Activated T-cell treated with anti-CD3 and anti-CD28 coated beads for 48 hours (primary cell): ENCODE results near the gene SBF2.

ENCODE experiments used
- DNase-seq: peaks from one replicate; pipeline ENCODE4 v3.0.0-alpha.2; 2020; ENCODE audit warnings: low read depth

Gene SBF2

DNA sequence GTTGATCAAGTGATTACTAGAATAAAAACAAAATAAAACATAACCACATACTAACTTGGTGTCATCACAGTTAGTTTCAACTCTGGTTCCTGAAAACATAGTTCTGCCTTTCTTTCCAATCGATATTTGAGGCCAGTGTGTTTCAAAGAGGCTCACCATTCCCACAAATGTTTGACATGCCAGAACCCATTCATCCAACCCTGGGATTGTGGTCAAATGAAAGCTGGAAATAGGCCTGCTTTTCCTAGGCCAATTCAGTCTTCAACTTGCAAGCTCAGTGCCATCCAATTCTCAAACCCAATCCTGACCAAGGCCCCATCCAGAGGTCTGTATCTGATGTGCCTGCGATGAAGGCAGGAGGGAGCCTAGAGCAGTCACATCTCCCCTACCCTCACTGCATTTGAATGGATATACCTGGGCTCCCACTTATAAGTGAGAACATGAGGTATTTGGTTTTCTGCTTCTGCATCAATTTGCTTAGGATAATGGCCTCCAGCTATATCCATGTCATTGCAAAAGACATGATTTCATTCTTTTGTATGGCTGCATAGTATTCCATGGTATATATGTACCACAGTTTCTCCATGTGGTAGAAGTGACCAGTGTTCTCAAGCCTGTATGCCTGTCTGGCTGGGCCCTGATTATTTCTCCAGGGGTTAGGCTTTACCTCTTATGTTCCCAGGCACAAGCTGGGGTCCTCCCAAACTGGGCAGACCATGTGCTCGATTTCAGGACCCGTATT lies 486.9 kb downstream of the SBF2 start:
- no peak for DNase-seq

DNA sequence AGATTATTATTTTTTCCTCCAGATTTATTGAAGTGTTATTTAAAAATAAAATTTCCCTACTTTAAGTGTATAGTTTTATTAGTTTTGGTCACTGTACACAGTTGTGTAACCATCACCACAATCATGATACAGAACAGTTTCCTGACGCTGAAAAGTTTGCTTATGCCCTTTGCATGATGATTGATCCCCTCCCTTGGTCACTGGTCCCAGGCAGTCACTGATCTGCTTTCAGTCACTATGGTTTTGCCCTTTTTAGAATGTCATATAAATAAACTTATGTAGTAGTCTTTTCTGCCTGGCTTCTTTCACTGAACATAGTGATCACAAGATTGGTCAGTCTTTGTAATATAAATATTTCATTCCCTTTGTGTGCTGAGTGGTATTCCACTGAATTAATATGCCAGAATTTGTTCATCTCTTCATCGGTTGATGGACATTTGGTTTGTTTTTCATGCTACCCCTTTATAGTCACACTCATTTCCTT lies 489.6 kb downstream of the SBF2 start:
- DNase-seq = no peak

DNA sequence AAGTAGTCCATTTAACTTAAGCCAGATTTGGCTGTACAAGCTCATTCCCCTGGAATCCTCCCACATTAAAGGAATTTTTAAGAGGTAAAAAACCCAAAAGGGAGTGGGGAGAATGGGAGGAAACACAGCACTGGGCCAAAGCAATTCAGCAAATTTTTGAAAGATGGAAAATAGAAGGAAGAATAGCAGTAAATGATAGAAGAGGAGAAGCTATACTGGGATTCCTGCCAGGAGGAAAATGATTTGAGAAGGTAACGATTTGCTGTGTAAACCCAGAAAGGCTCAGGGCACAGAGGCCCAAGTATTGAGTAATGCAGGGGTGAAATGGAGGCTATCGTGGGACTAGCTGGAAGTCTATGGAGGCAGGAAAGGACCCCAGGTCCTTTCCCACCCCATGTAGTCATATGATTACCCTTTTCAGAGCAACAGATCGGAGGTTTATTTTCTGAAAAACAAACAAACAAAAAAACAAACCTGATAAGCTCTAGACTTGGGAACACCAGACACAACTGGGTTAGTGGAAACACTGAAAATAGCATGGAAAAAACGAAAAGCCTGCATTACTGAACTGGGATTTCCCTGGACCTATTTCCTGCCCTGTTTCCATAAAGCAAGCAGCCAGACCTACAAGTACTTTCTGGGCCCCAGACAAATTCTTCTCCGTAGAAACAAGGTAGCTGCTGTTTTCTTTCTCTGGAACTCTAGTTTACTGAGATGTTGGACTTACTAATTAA lies 490.2 kb downstream of the SBF2 start:
- DNase-seq = no peak

DNA sequence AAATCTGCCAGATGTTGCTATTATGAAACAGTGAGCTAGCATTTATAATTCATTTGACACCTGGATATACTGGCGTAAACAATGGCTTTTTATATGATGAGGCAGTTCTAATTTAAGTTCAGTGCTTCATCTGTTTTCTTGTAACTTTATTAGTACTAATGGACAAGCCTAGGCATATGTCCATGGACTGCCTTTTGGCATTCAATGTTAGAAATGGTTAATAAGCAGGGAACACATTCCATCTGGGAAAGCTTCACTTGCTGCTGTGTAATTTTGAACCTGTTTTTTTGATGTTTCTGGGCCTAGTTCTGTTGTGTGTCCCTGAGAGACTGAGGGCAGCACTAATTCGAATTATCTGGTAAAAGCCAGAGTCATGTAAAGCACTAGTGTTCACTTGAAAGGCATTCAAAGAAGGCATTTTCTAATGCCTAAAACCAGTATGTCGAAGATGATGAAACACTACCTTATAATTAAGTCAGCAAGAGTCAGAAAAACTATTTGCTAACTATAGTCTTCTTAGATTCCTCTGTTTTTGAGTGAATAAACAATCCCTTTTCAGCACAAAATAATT lies 491.6 kb downstream of the SBF2 start:
- no peak for DNase-seq

DNA sequence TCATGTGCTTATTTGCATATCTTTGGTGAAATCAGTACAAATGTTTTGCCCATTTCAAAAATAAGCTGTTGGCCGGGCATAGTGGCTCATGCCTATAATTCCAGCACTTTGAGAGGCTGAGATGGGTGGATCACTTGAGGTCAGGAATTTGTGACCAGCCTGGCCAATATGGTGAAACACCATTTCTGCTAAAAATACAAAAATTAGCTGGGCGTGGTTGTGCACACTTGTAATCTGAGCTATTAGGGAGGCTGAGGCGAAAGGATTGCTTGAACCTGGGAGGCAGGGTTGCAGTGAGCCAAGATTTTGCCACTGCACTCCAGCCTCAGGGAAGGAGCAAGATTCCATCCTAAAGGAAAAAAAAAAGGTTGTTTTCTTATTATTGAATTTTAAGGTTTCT lies 494.1 kb downstream of the SBF2 start:
- no peak for DNase-seq

DNA sequence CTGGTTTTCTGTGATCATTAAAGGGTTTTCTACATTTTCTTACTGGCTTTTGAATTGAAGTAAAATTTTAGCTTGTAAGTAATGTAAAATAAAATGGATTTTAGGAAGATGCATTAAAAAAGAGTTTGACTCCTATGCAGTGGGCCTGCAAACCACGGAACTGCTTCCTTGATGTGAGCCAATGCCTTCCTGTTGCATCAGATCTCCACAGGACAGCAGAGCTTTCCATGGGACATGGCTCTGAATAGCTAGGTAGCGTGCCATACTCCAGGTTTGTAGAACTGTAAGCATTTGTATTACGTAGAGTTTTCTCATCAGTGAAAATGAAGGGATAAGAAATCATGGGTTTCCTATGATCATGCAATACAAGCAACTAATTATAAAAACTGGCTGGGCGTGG lies 496.7 kb downstream of the SBF2 start:
- DNase-seq = no peak

DNA sequence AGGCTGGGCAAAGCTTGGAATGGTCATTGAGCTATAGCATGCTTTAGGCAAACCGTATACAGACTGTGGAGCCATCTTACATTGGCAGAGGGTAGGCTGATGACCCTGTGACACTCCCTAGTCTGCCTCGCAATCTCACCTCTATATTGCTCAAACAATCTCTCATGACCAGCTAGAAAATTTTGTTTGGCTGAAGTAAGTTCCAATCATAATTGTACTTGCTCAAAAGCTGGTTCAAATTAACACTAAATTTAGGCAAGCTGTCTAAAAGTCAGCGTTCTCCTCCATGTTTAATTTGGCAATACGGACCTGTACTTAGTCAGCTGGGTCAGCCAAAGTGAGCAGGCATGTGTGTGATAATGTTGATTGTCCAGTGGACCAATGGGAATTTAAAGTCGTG lies 497.2 kb downstream of the SBF2 start:
- DNase-seq = no peak

DNA sequence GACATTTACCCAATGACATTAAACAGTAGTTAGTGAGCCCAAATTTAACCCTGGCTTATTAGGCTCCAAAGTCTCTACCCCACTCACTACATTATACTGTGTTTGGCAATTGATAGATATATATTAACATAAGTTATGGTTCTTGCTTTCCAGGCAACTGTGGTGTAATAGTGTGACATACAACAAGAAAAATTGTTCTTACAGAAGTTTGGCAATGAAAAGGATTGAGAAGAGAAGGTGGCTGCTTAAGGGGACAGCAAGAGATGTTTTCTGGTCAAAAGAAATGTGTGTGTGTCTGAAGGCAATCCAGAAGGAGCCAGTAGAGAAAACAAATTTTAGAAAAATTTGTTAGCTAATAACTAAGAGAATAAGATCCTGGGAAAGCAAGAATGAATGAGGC lies 497.8 kb downstream of the SBF2 start:
- no peak for DNase-seq

DNA sequence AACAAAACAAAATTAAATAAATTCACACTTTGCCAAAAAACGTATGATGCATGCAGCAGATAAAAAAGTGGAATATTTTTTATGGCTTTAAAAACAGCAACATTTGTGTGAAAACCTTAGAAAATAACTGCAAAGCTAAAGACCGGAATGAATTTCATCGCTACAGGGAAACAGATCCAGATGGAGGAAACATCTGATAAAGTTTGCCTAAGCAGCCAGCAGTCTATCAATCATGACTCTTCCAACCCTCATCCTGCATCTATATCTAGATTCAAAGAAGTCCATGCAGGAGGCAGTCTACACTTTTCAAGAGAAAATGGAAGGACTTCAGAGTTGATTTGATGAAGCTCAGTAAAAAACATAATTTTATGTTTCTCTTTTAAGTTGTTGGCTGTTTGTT lies 503.3 kb downstream of the SBF2 start:
- no peak for DNase-seq

DNA sequence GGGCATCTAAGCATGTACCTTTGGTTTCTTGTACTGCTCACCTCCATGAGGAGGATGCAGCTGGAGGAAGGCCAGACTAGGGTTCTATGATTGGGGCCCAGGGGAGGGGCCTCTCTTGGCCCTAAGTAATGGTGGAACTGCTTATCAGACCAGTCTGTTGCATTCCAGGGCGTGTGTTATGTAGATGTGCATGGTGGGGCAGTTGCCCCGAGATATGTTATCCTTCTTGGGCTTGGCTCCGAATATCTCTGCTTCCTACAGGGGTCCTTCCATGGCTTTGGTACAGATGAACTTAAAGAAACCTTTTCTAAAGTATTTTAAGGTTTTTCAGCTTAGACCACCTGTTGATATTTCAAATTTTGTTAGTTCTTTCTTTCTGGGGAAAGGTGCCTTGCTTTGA lies 504.1 kb downstream of the SBF2 start:
- no peak for DNase-seq

DNA sequence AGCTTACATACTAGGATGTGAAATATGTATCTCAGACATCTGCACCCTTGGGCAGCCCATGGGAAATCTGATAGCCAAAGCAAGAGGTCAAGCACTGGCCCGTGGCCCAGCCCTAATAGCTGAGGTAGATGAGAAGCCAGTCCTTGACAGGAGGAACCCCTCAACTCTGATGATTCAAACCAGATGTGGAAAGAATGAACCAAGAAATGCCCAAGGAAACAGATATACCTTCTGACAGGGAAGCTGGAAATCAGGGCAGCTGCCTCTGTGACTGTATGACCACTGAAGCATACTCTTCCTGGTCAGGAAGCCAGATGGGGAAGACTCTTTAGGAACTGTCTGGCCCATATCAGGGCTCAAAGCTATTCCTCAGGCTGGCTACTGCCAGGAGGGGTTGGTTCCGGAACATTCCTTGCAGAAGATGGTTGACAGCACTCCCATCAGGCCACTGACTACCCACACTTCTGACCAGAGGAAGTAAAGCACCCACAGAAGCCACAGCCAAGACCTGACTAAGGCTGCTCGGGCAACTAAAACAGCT lies 506.0 kb downstream of the SBF2 start:
- no peak for DNase-seq

DNA sequence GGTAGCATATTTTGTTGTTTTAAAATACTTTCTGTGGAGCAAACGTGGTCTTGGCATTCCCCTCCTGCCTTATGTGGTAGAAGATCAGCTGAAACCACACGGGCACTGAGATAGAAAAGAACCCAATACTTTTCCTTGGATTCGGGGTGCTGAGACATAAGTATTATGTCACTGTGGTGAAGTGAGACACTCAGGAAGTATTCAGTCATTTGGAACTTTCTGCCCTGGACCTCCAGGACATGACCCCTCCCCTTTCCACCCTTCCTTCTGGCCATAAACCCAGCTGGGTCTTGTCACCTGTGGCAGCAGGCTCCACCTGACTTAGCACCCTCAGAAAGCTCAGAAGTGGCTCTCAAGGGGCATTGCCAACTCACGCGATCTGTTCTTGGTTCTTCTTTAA lies 506.8 kb downstream of the SBF2 start:
- DNase-seq = no peak

DNA sequence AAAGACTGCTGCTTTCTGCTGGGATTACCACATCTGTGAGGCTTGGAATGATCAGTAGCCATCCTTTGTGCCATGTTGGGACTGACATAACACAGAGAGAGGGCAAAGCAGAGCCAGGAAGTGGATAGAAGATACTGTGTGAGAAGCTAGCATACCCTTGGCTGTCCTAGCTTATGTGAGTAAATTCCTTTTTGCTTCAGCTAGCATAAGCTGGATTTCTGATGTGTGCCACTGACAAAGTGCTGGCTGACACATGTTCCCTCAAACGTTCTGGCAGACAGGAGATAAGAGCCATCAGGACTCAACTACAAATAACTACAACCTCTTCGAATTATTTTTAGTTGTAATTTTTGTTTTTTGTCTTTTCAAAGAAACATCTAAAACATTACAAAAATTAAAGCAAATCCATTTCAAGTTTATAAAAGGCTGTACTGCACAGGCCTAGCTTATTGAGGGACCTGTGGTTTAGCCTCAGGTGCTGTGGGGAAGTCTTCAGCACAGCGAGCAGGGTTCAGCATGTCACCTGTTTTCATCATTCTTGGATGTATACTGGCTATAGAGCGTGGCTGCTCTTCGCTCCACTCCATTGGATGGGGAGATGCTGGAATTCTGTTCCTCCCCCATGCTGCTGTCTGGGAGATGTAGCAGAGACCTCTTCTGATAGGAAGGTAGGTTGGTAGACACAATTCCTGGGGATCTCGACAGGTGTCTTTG lies 509.3 kb downstream of the SBF2 start:
- DNase-seq = no peak

DNA sequence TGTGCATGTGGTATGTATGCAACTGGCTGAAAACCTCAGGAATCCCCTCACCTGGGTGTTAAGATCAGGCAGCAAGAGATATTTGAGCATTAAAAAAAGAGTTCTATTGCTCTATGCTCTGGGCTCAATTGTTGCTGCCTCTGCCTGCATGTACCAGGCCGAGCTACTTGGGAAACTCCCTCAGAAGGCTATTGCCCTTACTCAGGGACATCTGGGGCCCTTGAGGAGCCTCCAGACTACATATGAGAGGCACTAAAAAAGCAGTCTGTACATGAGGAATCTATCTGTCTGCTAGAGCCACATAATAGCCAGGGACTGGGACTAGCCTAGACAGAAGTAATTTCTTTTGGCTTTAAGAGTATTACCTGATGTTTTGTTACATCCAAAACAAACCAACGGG lies 510.0 kb downstream of the SBF2 start:
- no peak for DNase-seq

DNA sequence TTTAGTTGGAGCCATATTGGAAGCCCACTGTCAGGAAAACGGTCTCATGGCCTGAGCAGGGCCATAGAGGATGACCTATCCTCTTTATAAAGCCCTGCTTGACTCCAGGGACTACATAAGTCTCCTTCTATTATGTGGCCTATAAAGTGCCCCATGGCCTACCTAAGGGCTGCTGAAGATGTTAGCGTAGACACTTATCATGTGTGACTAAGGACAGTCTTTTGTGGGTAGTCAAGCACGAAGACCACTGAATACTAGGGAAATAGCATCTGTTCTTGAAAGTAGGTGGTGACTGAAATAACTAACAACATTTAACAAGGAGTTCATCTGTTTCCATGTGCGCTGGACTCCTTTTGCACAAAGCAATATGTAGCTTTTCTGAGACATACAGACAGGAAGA lies 513.1 kb downstream of the SBF2 start:
- DNase-seq = no peak

DNA sequence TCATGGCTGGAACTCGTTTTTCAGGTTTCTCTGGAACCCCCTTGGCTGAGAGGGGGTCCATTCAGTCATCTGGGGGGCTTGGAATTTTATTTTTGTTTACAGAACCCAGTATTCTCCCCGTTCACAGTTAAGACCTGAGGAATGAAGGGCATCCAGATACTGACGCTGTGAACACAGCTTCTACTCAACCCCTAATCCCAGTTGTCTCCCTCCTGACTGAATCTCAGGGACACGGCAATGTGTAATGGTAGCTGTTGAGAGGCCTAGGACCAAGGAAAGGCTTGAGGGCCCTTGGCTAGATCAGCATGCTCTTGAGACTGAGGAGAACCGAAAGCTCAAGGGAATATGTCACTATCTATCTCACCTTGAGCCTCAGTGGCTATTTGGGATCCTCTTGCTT lies 516.5 kb downstream of the SBF2 start:
- DNase-seq = no peak

DNA sequence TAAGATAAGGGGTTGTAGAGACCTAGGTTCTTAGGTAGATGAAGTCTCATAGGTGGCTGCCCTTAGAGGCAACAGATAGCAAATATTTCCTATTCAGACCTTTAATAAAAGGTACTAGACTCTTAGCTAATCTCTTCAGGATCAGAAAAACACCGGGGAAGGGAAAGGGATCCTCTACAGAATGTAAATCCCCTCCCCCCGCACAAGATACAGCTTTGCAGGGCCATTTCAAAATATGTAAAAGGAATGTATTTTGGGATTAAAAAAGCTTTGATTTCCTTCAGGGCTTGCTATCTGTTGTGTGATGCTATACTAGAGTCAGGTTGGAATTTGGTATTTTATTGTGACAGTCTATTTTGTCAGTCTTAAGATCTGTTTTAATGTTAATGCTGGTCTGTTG lies 517.0 kb downstream of the SBF2 start:
- no peak for DNase-seq

DNA sequence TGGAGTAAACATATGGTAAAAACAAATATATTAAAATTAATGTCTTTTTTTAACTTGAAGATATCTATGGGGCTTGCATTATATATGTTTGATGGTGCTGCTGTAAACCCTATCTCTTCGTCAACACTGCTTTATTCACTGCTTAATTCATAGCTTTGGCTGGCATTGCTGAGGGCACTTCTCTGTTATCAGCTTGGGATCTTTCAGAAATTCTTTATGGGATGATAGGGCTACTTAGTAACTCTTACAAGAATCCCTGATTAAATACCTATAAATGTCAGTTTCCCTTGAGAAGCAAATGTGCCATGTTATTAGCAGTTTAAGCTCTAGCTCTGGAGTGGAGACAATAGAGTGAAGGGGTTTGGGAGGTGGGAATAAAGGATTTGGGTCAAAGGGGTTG lies 517.8 kb downstream of the SBF2 start:
- no peak for DNase-seq

DNA sequence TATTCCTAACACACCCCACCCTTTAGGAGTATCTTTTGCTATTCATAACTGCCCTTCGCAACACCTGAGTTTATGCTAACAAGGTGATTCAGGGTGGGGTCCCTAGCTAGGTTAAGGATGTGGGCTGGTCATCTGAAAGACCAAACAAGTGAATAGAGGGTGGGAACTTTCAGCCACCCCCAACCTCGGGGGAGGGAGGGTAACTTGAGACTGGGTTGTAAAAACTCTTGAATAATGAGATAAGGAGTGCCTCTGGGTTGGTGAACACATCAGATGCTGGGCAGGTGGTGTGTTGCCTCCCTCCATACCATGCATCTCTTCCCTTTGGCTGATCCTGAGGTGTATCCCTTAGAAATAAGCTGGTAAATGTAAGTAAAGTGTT lies 518.6 kb downstream of the SBF2 start:
- DNase-seq = no peak

DNA sequence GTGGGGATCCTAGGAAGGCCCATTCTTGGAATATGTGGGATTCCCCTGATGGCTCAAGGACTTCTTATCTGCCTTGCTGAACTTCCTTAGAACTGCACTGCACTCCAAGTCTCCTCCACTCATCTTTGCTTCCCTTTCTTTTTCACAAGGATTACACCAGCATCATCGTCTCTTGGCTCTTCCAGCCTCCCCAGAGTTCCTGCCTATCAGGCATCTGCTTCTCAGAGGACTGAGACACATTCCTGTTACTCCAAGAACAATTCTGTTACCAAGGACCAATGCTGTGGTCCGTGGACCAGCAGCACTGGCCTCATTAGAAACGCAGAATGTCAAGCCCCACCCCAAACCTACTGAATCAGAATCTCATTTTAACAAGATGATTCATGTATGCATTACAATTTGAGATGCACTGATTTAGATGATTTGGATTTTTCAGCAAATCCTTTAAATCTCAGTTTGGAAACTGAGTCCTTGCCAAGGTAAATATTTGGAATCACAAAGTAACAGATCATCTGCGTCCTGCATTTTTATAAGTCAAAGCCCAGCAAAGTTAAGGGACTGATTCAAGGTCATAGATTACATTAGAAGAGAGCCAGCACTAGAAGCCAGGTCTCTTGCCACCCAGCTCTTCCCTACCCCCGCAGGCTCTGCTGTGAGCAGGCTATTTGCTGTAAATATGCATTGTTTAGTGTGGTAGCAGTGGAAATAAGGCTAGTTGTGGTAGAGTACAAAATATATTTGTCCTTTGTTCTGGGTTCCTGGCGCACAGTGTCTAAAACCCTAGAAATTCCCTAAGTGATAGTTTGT lies 519.2 kb downstream of the SBF2 start:
- DNase-seq = no peak

DNA sequence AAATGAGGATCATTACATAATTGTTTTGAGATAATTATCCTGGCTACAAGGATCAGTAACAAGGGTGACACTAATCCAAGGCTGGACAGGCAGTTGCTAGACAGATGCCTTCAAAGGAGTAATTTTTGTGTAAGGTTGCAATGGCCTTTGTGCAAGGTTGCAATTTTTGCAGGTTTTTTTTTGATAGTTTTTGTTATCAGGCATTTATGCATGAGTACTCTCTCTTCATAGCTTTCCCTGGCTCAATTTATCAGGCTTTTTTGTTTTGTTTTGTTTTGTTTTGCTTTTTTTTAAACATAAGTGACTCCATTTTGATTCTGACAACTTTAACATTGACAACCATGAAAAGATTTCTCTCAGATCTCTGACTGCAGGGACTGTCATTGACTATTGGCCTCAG lies 519.9 kb downstream of the SBF2 start:
- DNase-seq = no peak

DNA sequence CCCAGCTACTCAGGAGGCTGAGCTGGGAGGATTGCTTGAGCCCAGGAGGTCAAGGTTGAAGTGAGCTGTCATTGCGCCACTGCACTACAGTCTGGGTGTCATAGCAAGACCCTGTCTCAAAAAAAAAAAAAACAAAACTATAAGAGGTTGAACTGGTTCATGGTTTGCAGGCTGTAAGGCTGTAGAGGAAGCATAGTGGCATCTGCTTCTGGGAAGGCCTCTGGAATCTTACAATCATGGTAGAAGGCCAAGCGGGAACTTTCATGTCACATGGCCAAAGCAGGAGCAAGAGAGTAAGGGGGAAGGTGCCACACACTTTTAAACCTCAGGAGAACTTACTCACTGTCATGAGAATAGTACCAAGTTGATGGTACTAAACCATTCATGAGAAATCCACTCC lies 520.5 kb downstream of the SBF2 start:
- no peak for DNase-seq
